Brain pericyte (primary cell): Measurements from ENCODE around the gene FGG.
"Not testable (repeated sequence)": the region's sequence is repeated elsewhere in the genome, so short reads cannot be mapped to it uniquely, and the experiment has no call there.

Experiments used
- DNase-seq: peaks from one replicate; pipeline ENCODE4 v3.0.0-alpha.2; 2012; ENCODE audit warnings: low read depth, low spot score

FGG gene

DNA sequence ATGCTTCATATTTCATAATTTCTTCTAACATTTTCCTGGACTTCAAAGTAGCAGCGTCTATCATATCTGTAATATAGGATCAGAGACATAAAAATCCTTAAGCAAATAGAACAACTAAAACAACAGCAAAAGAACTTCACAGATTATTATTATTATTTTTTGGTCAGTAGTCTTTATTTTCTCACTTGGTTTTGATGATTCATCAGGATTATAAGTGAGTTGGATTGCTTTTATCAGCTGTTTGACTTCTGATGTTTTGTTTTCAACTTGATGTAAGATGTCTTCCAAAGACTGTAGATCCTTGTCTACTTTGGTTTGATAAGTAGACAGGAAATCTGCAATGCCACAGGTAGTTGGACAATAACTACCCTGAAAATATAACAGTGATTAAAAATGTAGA, 623 bp downstream of the FGG start:
- DNase-seq: no peak

- DNase-seq: no peak
Measured at GRCh38 chr4:154610582-154610981, 1.9 kb downstream of the FGG start.

- DNase-seq: no peak
Measured at GRCh38 chr4:154609532-154609931, 2.9 kb downstream of the FGG start.

DNA sequence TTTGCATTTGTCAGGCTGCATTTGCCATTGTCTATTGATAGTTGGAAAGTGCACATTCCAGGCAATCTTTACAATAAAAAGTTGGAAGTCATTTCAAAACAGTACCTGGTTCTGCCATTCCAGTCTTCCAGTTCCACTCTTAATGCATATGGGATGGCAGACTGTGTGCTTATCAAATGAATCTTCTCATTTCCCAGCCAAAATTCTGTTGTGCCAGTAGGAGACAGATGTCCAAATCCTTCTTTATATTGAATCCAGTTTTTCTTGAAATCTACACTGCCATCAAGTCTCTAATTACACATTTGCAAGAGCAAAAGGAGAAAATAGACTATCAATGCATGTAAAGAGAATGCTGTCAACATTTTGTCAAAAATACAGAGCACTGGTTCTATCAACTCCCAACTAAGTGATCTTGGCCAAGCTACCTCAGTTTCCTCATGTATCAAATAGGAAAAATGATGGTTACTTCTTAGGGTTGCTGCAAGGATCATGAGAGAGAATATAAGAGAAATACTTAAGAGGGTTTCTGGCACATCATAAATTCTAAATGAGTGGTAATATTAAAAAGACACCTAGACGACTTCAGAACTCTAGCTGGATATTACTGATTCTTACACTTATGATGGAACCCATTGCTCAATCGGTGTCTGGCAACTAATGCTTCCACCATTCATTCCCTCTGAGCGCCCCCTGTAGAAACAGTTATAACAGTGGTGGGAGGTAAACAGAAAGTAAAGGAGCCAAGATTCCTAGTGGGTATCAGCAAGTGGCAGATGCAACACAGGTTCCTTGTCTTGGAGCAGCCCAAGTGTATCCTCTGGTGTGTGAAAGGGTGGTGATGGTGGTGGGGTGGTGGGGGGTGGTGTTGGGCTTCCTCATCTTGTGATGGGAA, 3.8 kb downstream of the FGG start:
- no peak for DNase-seq

GRCh38 chr4:154606728-154607723, 5.4 kb downstream of the FGG start:
- DNase-seq: no peak

- DNase-seq: no peak
Measured at GRCh38 chr4:154604696-154605200, 7.7 kb downstream of the FGG start.

GRCh38 chr4:154603033-154603943, 9.2 kb downstream of the FGG start:
- no peak for DNase-seq

- DNase-seq: no peak
Measured at GRCh38 chr4:154602404-154603020, 9.9 kb downstream of the FGG start.

DNA sequence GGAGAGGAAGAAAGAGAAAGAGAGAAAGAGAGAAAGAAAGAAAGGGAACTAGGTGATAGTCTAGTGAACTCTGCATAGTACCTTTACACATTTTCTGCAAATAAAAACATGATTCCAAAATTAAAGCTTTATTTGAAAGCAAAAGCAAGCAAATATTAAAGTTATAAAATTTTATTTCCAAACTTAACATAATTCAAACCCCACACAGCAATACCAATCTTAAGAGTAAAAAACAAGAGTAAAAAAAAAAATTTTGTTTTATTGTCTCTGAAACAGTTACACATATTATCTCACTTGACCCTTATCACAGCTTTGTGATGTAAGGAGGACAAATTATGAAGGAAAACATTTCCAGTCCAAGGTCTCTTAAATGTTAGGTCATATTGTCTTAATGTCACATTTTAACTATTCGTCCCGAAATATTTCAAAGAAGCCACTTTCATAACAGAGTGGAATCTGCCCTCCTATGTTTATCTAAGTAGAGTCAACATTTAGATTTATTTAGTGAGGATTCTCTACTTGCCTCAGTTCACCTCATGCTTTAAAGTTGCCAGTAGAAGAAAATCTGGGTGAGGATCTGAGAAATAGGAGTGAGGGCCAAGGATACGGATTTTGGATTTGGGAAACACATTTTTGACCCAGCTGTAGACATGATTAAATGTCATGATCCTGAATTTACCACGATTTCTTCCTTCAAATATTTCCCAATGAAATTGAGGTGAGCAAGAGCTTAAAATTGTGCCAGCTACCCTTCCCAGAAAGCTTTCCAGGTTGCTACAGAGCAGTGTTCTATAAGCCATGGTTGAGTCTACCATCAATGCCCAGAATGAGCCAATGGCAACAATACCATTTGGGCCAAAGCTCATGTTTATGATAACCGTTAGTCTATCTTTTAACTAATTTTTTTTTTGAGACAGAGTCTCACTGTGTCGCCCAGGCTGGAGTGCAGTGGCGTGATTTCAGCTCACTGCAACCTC, 14.4 kb downstream of the FGG start:
- DNase-seq: no peak

DNA sequence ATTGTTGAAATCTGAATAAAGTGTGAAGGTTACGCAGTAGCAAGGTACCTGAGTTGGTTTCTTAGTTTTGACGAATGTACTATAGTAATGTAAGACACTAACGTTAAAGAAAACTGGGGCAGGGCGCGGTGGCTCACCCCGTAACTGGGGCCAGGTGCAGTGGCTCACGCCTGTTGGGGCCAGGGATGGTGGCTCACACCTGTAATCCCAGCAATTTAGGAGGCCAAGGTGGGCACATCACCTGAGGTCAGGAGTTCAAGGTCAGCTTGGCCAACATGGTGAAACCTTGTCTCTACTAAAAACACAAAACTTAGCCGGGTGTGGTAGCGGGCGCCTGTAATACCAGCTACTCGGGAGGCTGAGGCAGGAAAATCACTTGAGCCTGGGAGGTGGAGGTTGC, 15.2 kb downstream of the FGG start:
- DNase-seq: not testable (repeated sequence)

DNA sequence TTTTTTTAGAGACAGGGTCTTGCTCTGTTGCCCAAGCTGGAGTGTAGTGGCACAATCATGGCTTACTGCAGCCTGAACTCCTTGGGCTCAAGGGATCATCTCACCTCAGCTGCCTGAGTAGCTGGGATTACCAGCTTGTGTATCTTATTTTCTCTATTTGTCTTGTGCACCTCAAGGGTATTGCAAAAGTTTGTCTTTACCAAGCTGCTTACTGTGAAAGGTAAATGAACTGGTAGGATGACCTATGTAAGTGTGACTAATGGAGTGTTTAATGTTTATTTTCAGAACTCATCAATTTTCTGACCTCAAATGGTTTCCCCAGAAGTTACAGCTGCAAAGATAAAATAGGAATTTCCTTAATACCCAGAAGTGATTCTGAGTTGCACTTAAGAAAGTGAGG, 16.6 kb downstream of the FGG start:
- no peak for DNase-seq

- not testable (repeated sequence) for DNase-seq
Measured at GRCh38 chr4:154594343-154594742, 18.1 kb downstream of the FGG start.

GRCh38 chr4:154593868-154594267, 18.6 kb downstream of the FGG start:
- no peak for DNase-seq

DNA sequence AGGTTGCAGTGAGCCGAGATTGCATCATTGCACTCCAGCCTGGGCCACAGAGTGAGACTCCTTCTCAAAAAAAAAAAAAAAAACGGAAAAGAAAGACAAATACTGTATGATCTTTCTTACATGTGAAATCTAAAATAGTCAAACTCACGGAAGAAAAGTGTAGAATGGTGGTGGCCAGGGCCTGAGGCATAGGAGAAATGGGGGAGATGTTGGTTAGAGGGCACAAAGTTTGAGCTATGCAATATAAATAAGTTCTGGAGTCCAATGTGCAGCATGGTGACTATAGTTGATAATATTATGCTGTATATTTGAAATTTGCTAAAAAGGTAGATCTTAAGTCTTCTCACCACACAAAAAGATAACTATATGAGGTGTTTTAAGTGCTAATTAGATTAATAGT, 20.6 kb downstream of the FGG start:
- DNase-seq: no peak

GRCh38 chr4:154590329-154591006, 22.0 kb downstream of the FGG start, which contains the start of gene FGA:
FGA (minus strand) TSS chr4:154590742; CDS start chr4:154590687, 55 bp downstream.
- DNase-seq: no peak

- DNase-seq: no peak
Measured at GRCh38 chr4:154589296-154590197, 22.9 kb downstream of the FGG start.

DNA sequence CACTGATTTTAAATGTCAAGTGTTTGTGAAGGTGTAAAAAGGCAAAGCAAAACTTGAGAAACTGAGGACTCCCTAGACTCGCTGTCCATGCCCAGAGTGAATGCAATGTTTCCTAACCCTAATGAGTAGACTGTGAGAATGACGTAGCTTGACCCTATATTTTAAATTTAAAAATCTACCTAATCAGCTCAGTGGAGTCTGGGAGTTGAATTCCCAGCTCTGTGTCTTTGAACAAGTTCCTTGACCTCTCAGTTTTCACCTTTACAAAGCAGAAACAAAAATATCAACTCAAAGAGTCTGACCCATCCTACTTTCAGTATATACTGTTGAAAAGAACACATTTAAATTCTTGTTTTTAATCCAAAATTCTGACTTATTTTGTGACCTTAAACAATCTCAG, 24.3 kb downstream of the FGG start:
- no peak for DNase-seq
